Lower lobe of right lung (tissue), 2 donors: ENCODE results near the gene BLCAP. TPM values are rescaled to one million over a fixed set of nuclear protein-coding genes. Genes with fewer than 3 reads are reported as not detected.

Source experiments
- ATAC-seq, 2 donors: fragments of 200-7000 bp; cut with Tn5 transposase; one replicate each; pipeline ENCODE4 v1.9.1; 2020 to 2022; ENCODE audit warnings: mild to moderate bottlenecking in 2 of 2, moderate library complexity in 2 of 2
- DNase-seq: peaks from one replicate; pipeline ENCODE4 v3.0.0-alpha.2; 2020
- H3K27ac ChIP-seq: fragments of 200-600 bp; one replicate; pipeline ENCODE4 v1.8.0; 2022
- H3K27me3 ChIP-seq: fragments of 200-600 bp; one replicate; pipeline ENCODE4 v1.8.0; 2022; ENCODE audit warnings: low read depth
- H3K36me3 ChIP-seq: fragments of 200-600 bp; one replicate; pipeline ENCODE4 v1.8.0; 2022; ENCODE audit warnings: mild to moderate bottlenecking
- H3K4me1 ChIP-seq: fragments of 200-600 bp; one replicate; pipeline ENCODE4 v1.8.0; 2022
- H3K4me3 ChIP-seq: fragments of 200-600 bp; one replicate; pipeline ENCODE4 v1.8.0; 2022; ENCODE audit warnings: mild to moderate bottlenecking
- H3K9me3 ChIP-seq: fragments of 200-600 bp; one replicate; pipeline ENCODE4 v1.8.0; 2022
- CTCF ChIP-seq: fragments of 200-600 bp; IDR thresholded peaks from one replicate; pipeline ENCODE4 v1.8.0; 2022; ENCODE audit warnings: antibody characterized with exemption, mild to moderate bottlenecking
- intact Hi-C: fragments of 100-400 bp; cut with DNase I; formaldehyde crosslinking; loops from one replicate; pipeline ENCODE4 v1.11.0; 2022
- total RNA-seq: library from RNA; stranded (reverse); fragmentation: NEBNext Ultra II Directional; extraction: Animal tissue kit (Norgen Biotek cat#: 25700); gene quantifications from one replicate; pipeline ENCODE4 v1.2.1, GENCODE V29; 2021
- donor health status: DM: no; HTN: yes; CAD: no; lungs with severe emphysema.

Gene BLCAP
- total RNA-seq, 1 donor from 2014 or later, result 66.8 TPM

GRCh38 chr20:37538003-37538402 lies 10.3 kb upstream of the BLCAP start:
- no peaks in the 10 kb centered on the region for H3K9me3 ChIP-seq
- H3K4me3 ChIP-seq, result no peak overlapping the region
- ATAC-seq (no peak), DNase-seq (no peak)
- peaks cover 8% of the 10 kb centered on the region for H3K4me1 ChIP-seq
- H3K36me3 ChIP-seq, result no peaks in the 10 kb centered on the region
- peaks cover 4% of the 10 kb centered on the region for H3K27me3 ChIP-seq
- H3K27ac ChIP-seq, result no peak overlapping the region
- no peak for TF ChIP-seq CTCF
- intact Hi-C loops, result loop anchor here (10.0 kb wide), 2 partner anchors 263 to 333 kb away; no protein-coding TSS in a partner anchor

- H3K4me1 ChIP-seq, result peaks cover 8% of the 10 kb centered on the region
- TF ChIP-seq CTCF, result no peak
- no peaks in the 10 kb centered on the region for H3K9me3 ChIP-seq
- H3K4me3 ChIP-seq, result no peak overlapping the region
- peaks cover 4% of the 10 kb centered on the region for H3K27me3 ChIP-seq
- no peak overlapping the region for H3K27ac ChIP-seq
- intact Hi-C loops, result loop anchor here (10.0 kb wide), 2 partner anchors 263 to 333 kb away; no protein-coding TSS in a partner anchor
- no peaks in the 10 kb centered on the region for H3K36me3 ChIP-seq
- DNase-seq, result no peak
- no peak for ATAC-seq
Observed at GRCh38 chr20:37537505-37537904, 9.8 kb upstream of the BLCAP start.

GRCh38 chr20:37535443-37536132 lies 7.9 kb upstream of the BLCAP start:
- DNase-seq, result no peak
- H3K9me3 ChIP-seq, result no peaks in the 10 kb centered on the region
- peaks cover 4% of the 10 kb centered on the region for H3K27me3 ChIP-seq
- ATAC-seq, result peak; percentile 23 to 53
- no peaks in the 10 kb centered on the region for H3K36me3 ChIP-seq
- H3K4me1 ChIP-seq, result peaks cover 8% of the 10 kb centered on the region
- TF ChIP-seq CTCF, result no peak
- H3K27ac ChIP-seq, result no peak overlapping the region
- intact Hi-C loops, result loop anchor here (10.0 kb wide), 2 partner anchors 261 to 331 kb away; no protein-coding TSS in a partner anchor
- H3K4me3 ChIP-seq, result no peak overlapping the region

GRCh38 chr20:37534401-37535157 lies 6.9 kb upstream of the BLCAP start:
- TF ChIP-seq CTCF, result peak; percentile 89
- H3K4me3 ChIP-seq, result no peak overlapping the region
- no peaks in the 10 kb centered on the region for H3K36me3 ChIP-seq
- no peak overlapping the region for H3K27ac ChIP-seq
- DNase-seq (no peak), ATAC-seq (peak; percentile 91 to 92)
- peaks cover 8% of the 10 kb centered on the region for H3K4me1 ChIP-seq
- H3K9me3 ChIP-seq, result no peaks in the 10 kb centered on the region
- peaks cover under 1% of the 10 kb centered on the region for H3K27me3 ChIP-seq
- intact Hi-C loops, result loop anchor here (10.0 kb wide), 2 partner anchors 260 to 330 kb away; no protein-coding TSS in a partner anchor

- DNase-seq (no peak), ATAC-seq (no peak)
- Histone ChIP-seq H3K9me3 (no peaks in the 10 kb centered on the region), H3K27ac (no peak overlapping the region), H3K27me3 (peaks cover 3% of the 10 kb centered on the region), H3K4me3 (no peak overlapping the region), H3K4me1 (peaks cover 16% of the 10 kb centered on the region), H3K36me3 (no peaks in the 10 kb centered on the region)
- no peak for TF ChIP-seq CTCF
- intact Hi-C loops, result loop anchor here (10.0 kb wide), 2 partner anchors 258 to 328 kb away; no protein-coding TSS in a partner anchor
Observed at GRCh38 chr20:37533154-37533715, 5.6 kb upstream of the BLCAP start.
